Measurements from ENCODE around the gene SH3TC1.

GRCh38 chr4:8174970-8175369 is 24.1 kb upstream of the SH3TC1 start:
- TF ChIP-seq, protein P1, sequence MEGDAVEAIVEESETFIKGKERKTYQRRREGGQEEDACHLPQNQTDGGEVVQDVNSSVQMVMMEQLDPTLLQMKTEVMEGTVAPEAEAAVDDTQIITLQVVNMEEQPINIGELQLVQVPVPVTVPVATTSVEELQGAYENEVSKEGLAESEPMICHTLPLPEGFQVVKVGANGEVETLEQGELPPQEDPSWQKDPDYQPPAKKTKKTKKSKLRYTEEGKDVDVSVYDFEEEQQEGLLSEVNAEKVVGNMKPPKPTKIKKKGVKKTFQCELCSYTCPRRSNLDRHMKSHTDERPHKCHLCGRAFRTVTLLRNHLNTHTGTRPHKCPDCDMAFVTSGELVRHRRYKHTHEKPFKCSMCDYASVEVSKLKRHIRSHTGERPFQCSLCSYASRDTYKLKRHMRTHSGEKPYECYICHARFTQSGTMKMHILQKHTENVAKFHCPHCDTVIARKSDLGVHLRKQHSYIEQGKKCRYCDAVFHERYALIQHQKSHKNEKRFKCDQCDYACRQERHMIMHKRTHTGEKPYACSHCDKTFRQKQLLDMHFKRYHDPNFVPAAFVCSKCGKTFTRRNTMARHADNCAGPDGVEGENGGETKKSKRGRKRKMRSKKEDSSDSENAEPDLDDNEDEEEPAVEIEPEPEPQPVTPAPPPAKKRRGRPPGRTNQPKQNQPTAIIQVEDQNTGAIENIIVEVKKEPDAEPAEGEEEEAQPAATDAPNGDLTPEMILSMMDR (IDR thresholded peaks at IDR 0.05; ENCODE audit: low read length), result no peak
- no peak for TF ChIP-seq EZH2 (IDR thresholded peaks at IDR 0.05; ENCODE audit: borderline replicate concordance, low read length)
